Adrenal gland (tissue), 12 donors: Measurements from ENCODE around the gene KHDC3L. TPM values are rescaled to one million over a fixed set of nuclear protein-coding genes. Genes with fewer than 3 reads are reported as not detected.

Source experiments
- DNase-seq, 7 donors: peaks; one replicate each; pipeline ENCODE4 v3.0.0-alpha.2; 2019 to 2020
- H3K27ac ChIP-seq, 5 donors: fragments of 200-600 bp; sonication (generic) in 4 of 5; 1 replicate in 3 of 5; 2 replicates in 2 of 5; pipeline versions ENCODE4 v1.5.1 to v1.8.0; 2016 to 2020; ENCODE audit warnings: mild to moderate bottlenecking in 1 of 5
- H3K27me3 ChIP-seq: fragments of 200-600 bp; 2 replicates; pipeline ENCODE4 v1.8.0; 2021
- H3K36me3 ChIP-seq, 2 donors: fragments of 200-600 bp; replicated peaks in 1 of 2; 1 replicate in 1 of 2; 2 replicates in 1 of 2; pipeline versions ENCODE4 v1.5.1 to v1.8.0; 2018 to 2022
- H3K4me1 ChIP-seq, 2 donors: fragments of 200-600 bp; replicated peaks in 1 of 2; 1 replicate in 1 of 2; 2 replicates in 1 of 2; pipeline versions ENCODE4 v1.5.1 to v1.8.0; 2018 to 2021
- H3K4me3 ChIP-seq, 4 donors: fragments of 200-600 bp; sonication (generic) in 3 of 4; one replicate each; pipeline ENCODE4 v1.5.1; 2016 to 2018
- H3K9me3 ChIP-seq, 3 donors: fragments of 200-600 bp; sonication (generic) in 1 of 3; replicated peaks in 1 of 3; 1 replicate in 2 of 3; 2 replicates in 1 of 3; pipeline versions ENCODE4 v1.5.1 to v1.8.0; 2016 to 2021
- POLR2A ChIP-seq, 2 donors: fragments of 450-650 bp; IDR thresholded peaks; one replicate each; pipeline ENCODE4 v1.6.1; 2017; ENCODE audit warnings: antibody characterized with exemption in 2 of 2, mild to moderate bottlenecking in 2 of 2, moderate library complexity in 1 of 2
- WGBS, 4 donors: extraction: QIAGEN DNeasy Blood & Tissue Kit in 2 of 4; methylation state at CpG; one replicate each; pipeline versions ENCODE4 v1.1.5 to v1.1.7; 2013 to 2017; 5-methylcytosine and 5-hydroxymethylcytosine counted together
- intact Hi-C, 2 donors: fragments of 100-400 bp; cut with DNase I; formaldehyde crosslinking; loops; one replicate each; pipeline versions ENCODE4 v1.14.1 to v1.15.0; 2022 to 2023
- polyA plus RNA-seq, 3 donors: library from polyadenylated mRNA; stranded (reverse); fragments of 200-250 nt in 2 of 3; fragments of 350-450 nt in 1 of 3; fragmentation: Illumina TruSeq in 1 of 3; extraction: RNeasy Lipid Tissue Mini Kit (QIAGEN cat#74804) in 1 of 3; gene quantifications; one replicate each; pipeline ENCODE4 v1.2.3, GENCODE V29; 2013 to 2014
- total RNA-seq, 9 donors: library from RNA; depleted of rRNA in 4 of 9; stranded (reverse); fragments of >200 nt in 4 of 9; fragments of 120-200 nt in 1 of 9; fragmentation: NEBNext Ultra II Directional in 1 of 9; extraction: Animal tissue kit (Norgen Biotek cat#: 25700) in 1 of 9; gene quantifications; one replicate each; pipeline versions ENCODE4 v1.1.0 to v1.2.4, GENCODE V29; 2013 to 2023
- TF ChIP-seq, protein P1 (sequence below), 6 experiments: fragments of 450-650 bp in 4 of 6; fragments of 200-600 bp in 2 of 6; sonication (generic) in 1 of 6; IDR thresholded peaks; 1 replicate in 5 of 6; 2 replicates in 1 of 6; pipeline versions ENCODE4 v1.5.1 to v1.8.0; 2016 to 2021; ENCODE audit warnings: antibody characterized with exemption in 6 of 6, mild to moderate bottlenecking in 2 of 6, moderate library complexity in 1 of 6
- donor health status: healthy with polysubstance abuse.
- donor health status: Bipolar disorder and iron deficiency.
- donor health status: DM: yes; HTN: yes; CAD: no.
- donor health status: DM: no; HTN: no; CAD: no.
- donor health status: DM: no; HTN: no; CAD: no.
- donor health status: DM: yes; HTN: yes; CAD: no.

Gene KHDC3L
- total and polyA plus RNA-seq, 12 donors: not detected

DNA sequence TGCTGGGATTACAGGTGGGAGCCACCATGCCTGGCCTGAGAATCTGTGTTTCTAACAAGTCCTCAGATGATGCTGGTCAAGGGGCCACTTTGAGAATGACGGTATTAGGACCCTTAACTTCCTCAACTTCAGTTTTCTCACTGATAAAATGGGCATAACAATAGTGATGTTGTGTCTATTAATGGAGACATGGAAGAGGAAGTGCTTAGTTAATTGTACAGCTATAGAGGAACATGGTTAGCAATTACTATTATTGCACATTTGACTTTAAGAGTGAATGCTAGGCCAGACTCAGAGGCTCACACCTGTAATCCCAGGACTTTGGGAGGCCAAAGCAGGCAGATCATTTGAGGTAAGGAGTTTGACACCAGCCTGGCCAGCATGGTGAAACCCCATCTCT, 21.1 kb upstream of the KHDC3L start:
- DNase-seq: no peak
- Histone ChIP-seq H3K27me3 (no peaks in the 10 kb centered on the region), H3K9me3 (no peaks in the 10 kb centered on the region), H3K27ac (no peak overlapping the region), H3K4me3 (no peak overlapping the region), H3K4me1 (no peaks in the 10 kb centered on the region), H3K36me3 (no peaks in the 10 kb centered on the region)
- intact Hi-C loops: no loop called here
- WGBS, 4 donors: 55 to 82% (median 59%) methylated on average over 1 of the region's 1 CpG
- TF ChIP-seq POLR2A (IDR thresholded peaks at IDR 0.05): no peak
- TF ChIP-seq, protein P1, sequence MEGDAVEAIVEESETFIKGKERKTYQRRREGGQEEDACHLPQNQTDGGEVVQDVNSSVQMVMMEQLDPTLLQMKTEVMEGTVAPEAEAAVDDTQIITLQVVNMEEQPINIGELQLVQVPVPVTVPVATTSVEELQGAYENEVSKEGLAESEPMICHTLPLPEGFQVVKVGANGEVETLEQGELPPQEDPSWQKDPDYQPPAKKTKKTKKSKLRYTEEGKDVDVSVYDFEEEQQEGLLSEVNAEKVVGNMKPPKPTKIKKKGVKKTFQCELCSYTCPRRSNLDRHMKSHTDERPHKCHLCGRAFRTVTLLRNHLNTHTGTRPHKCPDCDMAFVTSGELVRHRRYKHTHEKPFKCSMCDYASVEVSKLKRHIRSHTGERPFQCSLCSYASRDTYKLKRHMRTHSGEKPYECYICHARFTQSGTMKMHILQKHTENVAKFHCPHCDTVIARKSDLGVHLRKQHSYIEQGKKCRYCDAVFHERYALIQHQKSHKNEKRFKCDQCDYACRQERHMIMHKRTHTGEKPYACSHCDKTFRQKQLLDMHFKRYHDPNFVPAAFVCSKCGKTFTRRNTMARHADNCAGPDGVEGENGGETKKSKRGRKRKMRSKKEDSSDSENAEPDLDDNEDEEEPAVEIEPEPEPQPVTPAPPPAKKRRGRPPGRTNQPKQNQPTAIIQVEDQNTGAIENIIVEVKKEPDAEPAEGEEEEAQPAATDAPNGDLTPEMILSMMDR (IDR thresholded peaks at IDR 0.05): no peak

DNA sequence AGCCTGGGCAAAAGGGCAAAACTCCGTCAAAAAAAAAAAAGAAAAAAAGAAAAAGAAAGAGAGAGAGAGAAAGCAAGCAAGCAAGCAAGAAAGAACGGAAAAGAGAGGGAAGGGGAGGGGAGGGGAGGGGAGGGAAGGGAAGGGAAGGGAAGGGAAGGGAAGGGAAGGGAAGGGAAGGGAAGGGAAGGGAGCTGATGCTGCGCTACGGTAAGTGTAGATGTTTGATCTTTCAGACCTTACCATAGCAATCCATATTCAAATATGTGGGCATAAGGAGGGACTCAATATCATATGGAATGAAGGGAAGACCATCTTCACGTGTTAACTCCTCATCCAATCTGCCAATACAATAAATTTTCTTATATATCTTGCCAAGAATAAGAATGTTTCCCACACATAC, 20.3 kb upstream of the KHDC3L start:
- DNase-seq: no peak
- TF ChIP-seq, protein P1 (IDR thresholded peaks at IDR 0.05): no peak
- no peak for TF ChIP-seq POLR2A (IDR thresholded peaks at IDR 0.05)
- Histone ChIP-seq H3K27ac (no peak overlapping the region), H3K36me3 (no peaks in the 10 kb centered on the region), H3K4me3 (no peak overlapping the region), H3K9me3 (no peaks in the 10 kb centered on the region), H3K4me1 (no peaks in the 10 kb centered on the region), H3K27me3 (no peaks in the 10 kb centered on the region)
- WGBS, 4 donors: 62 to 72% (median 71%) methylated on average over 5 of the region's 5 CpGs
- intact Hi-C loops: no loop called here

DNA sequence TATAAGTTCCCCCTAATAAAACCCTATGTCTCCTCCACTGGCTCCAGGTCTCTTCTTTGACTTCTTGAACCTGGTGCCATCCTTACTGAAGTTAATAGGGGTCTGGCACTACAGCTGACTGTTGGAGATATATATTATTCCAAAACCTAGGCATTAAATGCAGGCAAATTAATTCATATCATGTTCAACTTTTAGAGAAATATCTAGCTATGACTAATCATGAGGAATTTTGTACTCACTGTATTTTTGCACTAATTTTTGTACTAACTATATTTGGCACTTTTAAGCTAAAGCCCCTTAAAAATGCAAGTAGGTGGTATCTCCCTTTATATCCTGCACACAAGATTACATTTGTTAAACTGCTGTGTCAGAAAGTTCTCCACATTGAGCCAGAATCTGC, 19.3 kb upstream of the KHDC3L start:
- no peak for TF ChIP-seq POLR2A (IDR thresholded peaks at IDR 0.05)
- TF ChIP-seq, protein P1 (IDR thresholded peaks at IDR 0.05): no peak

GRCh38 chr6:73348550-73349204, 13.8 kb upstream of the KHDC3L start:
- H3K4me3 ChIP-seq: no peak overlapping the region
- no peak for DNase-seq
- intact Hi-C loops: no loop called here
- 41 to 55% (median 49%) methylated on average over 21 to 33 of the region's 33 CpGs for WGBS, 4 donors
- no peaks in the 10 kb centered on the region for H3K36me3 ChIP-seq
- H3K27ac ChIP-seq: no peak overlapping the region
- TF ChIP-seq POLR2A (IDR thresholded peaks at IDR 0.05): no peak
- TF ChIP-seq, protein P1 (IDR thresholded peaks at IDR 0.05): no peak
- H3K4me1 ChIP-seq: no peaks in the 10 kb centered on the region
- H3K27me3 ChIP-seq: peaks cover 16% of the 10 kb centered on the region
- H3K9me3 ChIP-seq: no peaks in the 10 kb centered on the region

More for the DNA sequence above, 19.3 kb upstream of the KHDC3L start:
- no peaks in the 10 kb centered on the region for H3K36me3 ChIP-seq
- no peak for DNase-seq
- no peak overlapping the region for H3K4me3 ChIP-seq
- peaks cover 4% of the 10 kb centered on the region for H3K27me3 ChIP-seq
- H3K4me1 ChIP-seq: no peaks in the 10 kb centered on the region
- H3K9me3 ChIP-seq: no peaks in the 10 kb centered on the region
- intact Hi-C loops: no loop called here
- no peak overlapping the region for H3K27ac ChIP-seq
